AG10803 (cell line): ENCODE results near the gene SLC30A3.

Experiments
- DNase-seq: peaks from one replicate; pipeline ENCODE4 v3.0.0; 2010; ENCODE audit warnings: low read depth
- H3K4me3 ChIP-seq: 2 replicates; pipeline ENCODE4 v1.5.1; 2011; ENCODE audit warnings: mild to moderate bottlenecking, low read length, control low read depth
- CTCF ChIP-seq: conservative IDR thresholded peaks from 2 replicates; pipeline ENCODE4 v1.5.1; 2011; ENCODE audit warnings: mild to moderate bottlenecking, low read length, control low read depth, inconsistent platforms

SLC30A3 gene

GRCh38 chr2:27262379-27263286 is at the start of gene SLC30A3:
Gene SLC30A3 (minus strand): TSS chr2:27263047. CDS start chr2:27262906, 141 bp downstream.
- peak; percentile 13 for DNase-seq
- no peak for TF ChIP-seq CTCF
- H3K4me3 ChIP-seq = 0 out of 2 replicates have a peak within 1 kb of the TSS, but pooled peaks have one; percentile 12

GRCh38 chr2:27312152-27312551 is 49.3 kb upstream of the SLC30A3 start:
- TF ChIP-seq CTCF = no peak
- DNase-seq = no peak
- no peak overlapping the region for H3K4me3 ChIP-seq

- no peak for DNase-seq
- H3K4me3 ChIP-seq = no peak overlapping the region
- TF ChIP-seq CTCF = no peak
Measured at GRCh38 chr2:27309651-27310050, 46.8 kb upstream of the SLC30A3 start.

GRCh38 chr2:27308359-27308881 is 45.6 kb upstream of the SLC30A3 start, which contains the start of gene UCN:
Gene UCN (minus strand): TSS chr2:27308445. CDS start chr2:27307895, 550 bp downstream.
- peak; percentile 11 for DNase-seq
- no peak within 1 kb of the TSS for H3K4me3 ChIP-seq
- no peak for TF ChIP-seq CTCF

- no peak for TF ChIP-seq CTCF
- no peak overlapping the region for H3K4me3 ChIP-seq
- DNase-seq = no peak
Measured at GRCh38 chr2:27307545-27308358, 44.9 kb upstream of the SLC30A3 start.

GRCh38 chr2:27307287-27307544 is 44.4 kb upstream of the SLC30A3 start:
- no peak for DNase-seq
- no peak overlapping the region for H3K4me3 ChIP-seq
- no peak for TF ChIP-seq CTCF
